ENCODE measurements around the gene PI16.

Gene PI16

DNA sequence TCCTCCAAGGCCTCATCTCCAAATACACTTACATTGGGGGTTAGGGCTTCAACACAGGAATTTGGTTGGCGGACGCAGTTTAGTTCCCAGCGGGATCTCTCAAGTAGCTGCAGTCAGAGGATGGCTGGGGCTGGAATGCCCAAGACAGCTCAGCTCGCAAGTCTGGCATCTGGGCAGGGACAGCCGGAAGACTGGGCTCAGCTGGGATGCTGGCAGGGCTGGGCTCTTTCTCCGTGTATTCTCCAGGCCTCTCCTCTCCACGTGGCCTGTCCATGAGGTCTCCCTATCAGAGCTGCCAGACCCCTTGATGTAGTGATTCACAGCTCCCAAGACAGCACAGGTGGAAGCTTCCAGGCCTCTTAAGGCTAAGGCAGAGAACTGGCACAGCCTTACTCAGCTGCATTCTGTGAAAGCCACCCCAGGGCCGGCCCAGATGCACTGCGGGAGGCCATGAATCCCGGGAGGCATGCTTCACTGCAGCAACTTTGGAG, 55.9 kb downstream of the PI16 start:
- no peak for DNase-seq (ENCODE audit: extremely low read depth, low read depth)
- H3K4me3 ChIP-seq (replicated peaks; ENCODE audit: low read depth, low read length) = no peak overlapping the region
- TF ChIP-seq, protein P1, sequence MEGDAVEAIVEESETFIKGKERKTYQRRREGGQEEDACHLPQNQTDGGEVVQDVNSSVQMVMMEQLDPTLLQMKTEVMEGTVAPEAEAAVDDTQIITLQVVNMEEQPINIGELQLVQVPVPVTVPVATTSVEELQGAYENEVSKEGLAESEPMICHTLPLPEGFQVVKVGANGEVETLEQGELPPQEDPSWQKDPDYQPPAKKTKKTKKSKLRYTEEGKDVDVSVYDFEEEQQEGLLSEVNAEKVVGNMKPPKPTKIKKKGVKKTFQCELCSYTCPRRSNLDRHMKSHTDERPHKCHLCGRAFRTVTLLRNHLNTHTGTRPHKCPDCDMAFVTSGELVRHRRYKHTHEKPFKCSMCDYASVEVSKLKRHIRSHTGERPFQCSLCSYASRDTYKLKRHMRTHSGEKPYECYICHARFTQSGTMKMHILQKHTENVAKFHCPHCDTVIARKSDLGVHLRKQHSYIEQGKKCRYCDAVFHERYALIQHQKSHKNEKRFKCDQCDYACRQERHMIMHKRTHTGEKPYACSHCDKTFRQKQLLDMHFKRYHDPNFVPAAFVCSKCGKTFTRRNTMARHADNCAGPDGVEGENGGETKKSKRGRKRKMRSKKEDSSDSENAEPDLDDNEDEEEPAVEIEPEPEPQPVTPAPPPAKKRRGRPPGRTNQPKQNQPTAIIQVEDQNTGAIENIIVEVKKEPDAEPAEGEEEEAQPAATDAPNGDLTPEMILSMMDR (IDR thresholded peaks at IDR 0.05; ENCODE audit: low read depth, low read length, missing control alignments) = no peak

DNA sequence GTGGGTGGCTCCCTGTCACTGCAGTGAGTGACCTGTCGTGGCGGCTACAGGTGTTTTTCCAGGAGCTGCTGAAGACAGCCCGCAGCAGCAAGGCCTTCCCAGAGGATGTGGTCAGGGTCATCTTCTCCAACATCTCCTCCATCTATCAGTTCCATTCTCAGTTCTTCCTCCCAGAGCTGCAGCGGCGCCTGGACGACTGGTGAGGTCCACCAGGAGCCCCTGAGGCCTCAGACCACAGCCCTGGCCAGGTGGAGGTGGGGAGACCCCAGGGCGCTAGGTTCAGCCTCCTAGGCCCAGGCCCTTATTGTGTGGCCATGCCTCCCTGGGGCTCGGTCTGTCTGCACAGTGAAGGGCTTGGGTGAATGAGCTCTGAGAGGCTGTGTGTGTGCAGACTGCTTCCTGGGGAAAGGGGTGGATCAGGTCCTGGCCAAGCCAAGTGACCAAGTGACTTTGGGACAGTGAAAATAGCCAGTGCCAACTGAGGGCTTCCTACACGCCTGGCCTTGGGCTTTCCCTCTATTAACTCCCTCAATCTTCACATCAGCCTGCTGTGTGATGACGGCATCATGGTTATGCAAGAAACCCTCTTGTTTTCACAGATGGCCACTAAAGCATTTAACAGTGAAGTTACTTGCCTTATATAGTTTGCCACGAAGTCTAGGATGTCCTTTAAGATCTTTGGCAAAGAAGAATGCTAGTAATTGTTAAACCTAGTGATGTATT, 57.3 kb downstream of the PI16 start:
- TF ChIP-seq, protein P1 (IDR thresholded peaks at IDR 0.05; ENCODE audit: low read depth, low read length, missing control alignments) = no peak
- DNase-seq (ENCODE audit: extremely low read depth, low read depth) = no peak

DNA sequence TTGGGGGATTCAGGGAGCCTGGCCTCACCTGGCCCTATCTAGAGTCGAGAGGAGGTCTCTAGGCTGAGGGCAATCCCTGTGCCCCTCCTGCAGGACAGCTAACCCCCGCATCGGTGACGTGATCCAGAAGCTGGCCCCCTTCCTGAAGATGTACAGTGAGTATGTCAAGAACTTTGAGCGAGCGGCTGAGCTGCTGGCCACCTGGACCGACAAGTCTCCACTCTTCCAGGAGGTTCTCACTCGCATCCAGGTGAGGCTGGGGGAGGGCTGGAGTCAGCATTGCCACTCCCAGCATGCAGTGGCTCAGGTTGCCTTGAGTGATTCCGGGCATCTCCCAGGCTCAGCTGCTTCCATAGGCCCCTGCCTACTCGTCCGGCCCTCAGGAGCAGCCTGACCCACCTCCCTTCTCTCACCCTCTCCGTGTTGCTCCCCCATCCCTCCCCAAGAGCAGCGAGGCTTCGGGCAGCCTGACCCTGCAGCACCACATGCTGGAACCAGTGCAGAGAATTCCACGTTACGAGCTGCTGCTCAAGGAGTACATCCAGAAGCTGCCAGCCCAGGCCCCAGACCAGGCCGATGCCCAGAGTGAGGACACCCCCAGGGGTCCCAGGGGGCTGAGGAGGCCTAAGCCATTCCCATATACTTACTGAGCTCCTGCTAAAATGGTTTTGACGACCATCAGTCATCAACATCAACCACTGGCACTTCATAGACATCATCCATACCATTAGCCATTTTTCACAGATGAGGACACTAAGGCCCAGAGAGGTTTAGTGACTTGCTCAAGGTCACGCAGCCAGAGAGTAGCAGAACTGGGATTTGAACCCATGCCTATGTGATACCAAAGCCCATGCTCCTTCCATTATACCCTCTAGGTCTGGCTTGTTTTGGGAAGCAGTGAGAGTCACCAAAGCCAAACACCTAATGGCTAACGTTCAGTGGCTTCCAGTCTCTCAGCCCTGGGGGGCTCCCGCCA, 59.3 kb downstream of the PI16 start:
- no peak overlapping the region for H3K4me3 ChIP-seq (replicated peaks; ENCODE audit: low read depth, low read length)
- TF ChIP-seq, protein P1 (IDR thresholded peaks at IDR 0.05; ENCODE audit: low read depth, low read length, missing control alignments) = no peak
- no peak for DNase-seq (ENCODE audit: extremely low read depth, low read depth)

More for the DNA sequence above, 57.3 kb downstream of the PI16 start:
- H3K4me3 ChIP-seq (replicated peaks; ENCODE audit: low read depth, low read length) = no peak overlapping the region

Measured in HFF-Myc (cell line).